GM23248 (cell line): ENCODE data around the gene GNE.

Source experiments
- EZH2 ChIP-seq: fragments of 200-600 bp; sonication (generic); IDR thresholded peaks from 2 replicates; pipeline ENCODE4 v1.6.1; 2018; ENCODE audit warnings: antibody characterized with exemption, mild to moderate bottlenecking; ENCODE audit not compliant: insufficient read depth, poor library complexity, severe bottlenecking
- EZH2phosphoT487 ChIP-seq: fragments of 200-600 bp; sonication (generic); IDR thresholded peaks from 2 replicates; pipeline ENCODE4 v1.6.1; 2018; ENCODE audit warnings: antibody characterized with exemption, moderate library complexity, mild to moderate bottlenecking, low read depth; ENCODE audit not compliant: insufficient read depth

- TF ChIP-seq EZH2: no peak
- no peak for TF ChIP-seq EZH2phosphoT487
Measured at GRCh38 chr9:36250079-36250478, 8.2 kb downstream of the GNE start.
